ENCODE data around the gene SLC39A11.

Gene SLC39A11

DNA sequence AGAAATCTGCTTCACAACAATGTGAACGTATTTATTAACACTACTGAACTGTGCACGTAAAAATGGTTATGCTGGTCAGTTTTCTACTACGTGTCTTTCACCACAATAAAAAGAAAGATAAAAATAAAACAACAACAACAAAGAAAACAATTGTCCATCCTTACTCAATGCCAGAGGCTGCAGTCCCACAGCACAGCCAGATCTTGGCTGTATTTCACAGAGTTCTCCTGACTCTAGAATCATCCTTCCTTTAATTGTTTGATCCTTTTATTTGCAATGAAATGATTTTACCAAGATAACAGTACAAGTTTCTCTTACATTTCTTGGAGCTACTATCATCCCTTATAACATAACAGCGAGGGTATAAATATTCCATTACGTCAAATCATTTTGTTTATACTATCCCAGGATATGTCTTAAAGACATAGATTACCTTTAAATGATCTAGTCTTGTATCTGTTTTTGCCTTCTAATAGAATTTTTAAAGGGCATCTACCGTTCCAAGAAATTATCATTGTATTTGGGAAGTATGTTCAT lies 103.3 kb downstream of the SLC39A11 start:
- Histone ChIP-seq H3K27me3 (ENCODE audit: insufficient read depth, poor library complexity, severe bottlenecking) (no peaks in the 10 kb centered on the region), H3K27ac (replicated peaks) (no peak overlapping the region), H3K4me3 (replicated peaks; ENCODE audit: insufficient read depth, low read length) (no peak overlapping the region)
- no peak for DNase-seq (ENCODE audit: low read depth in 1 of 2, low spot score in 1 of 2)
- TF ChIP-seq, protein P1, sequence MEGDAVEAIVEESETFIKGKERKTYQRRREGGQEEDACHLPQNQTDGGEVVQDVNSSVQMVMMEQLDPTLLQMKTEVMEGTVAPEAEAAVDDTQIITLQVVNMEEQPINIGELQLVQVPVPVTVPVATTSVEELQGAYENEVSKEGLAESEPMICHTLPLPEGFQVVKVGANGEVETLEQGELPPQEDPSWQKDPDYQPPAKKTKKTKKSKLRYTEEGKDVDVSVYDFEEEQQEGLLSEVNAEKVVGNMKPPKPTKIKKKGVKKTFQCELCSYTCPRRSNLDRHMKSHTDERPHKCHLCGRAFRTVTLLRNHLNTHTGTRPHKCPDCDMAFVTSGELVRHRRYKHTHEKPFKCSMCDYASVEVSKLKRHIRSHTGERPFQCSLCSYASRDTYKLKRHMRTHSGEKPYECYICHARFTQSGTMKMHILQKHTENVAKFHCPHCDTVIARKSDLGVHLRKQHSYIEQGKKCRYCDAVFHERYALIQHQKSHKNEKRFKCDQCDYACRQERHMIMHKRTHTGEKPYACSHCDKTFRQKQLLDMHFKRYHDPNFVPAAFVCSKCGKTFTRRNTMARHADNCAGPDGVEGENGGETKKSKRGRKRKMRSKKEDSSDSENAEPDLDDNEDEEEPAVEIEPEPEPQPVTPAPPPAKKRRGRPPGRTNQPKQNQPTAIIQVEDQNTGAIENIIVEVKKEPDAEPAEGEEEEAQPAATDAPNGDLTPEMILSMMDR (IDR thresholded peaks at IDR 0.05; ENCODE audit: insufficient read depth, low read length), result no peak
- TF ChIP-seq POLR2AphosphoS5 (IDR thresholded peaks at IDR 0.05; ENCODE audit: low read depth), result no peak

DNA sequence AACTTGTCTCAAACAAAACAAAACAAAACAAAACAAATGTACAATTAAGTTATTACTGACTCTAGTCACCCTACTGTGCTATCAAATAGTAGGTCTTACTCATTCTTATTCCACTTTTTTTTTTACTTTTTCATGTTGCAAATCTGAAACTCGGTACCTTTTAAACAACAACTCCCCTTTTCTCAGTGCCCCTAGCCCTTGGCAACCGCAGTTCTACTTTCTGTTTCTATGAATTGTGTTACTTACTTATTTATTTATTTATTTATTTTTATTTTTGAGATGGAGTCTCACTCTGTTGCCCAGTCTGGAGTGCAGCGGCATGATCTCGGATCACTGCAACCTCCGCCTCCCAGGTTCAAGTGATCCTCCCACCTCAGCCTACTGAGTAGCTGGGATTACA lies 104.0 kb downstream of the SLC39A11 start:
- Histone ChIP-seq H3K4me3 (replicated peaks; ENCODE audit: insufficient read depth, low read length) (no peak overlapping the region), H3K27me3 (ENCODE audit: insufficient read depth, poor library complexity, severe bottlenecking) (no peaks in the 10 kb centered on the region), H3K27ac (replicated peaks) (no peak overlapping the region)
- TF ChIP-seq, protein P2, sequence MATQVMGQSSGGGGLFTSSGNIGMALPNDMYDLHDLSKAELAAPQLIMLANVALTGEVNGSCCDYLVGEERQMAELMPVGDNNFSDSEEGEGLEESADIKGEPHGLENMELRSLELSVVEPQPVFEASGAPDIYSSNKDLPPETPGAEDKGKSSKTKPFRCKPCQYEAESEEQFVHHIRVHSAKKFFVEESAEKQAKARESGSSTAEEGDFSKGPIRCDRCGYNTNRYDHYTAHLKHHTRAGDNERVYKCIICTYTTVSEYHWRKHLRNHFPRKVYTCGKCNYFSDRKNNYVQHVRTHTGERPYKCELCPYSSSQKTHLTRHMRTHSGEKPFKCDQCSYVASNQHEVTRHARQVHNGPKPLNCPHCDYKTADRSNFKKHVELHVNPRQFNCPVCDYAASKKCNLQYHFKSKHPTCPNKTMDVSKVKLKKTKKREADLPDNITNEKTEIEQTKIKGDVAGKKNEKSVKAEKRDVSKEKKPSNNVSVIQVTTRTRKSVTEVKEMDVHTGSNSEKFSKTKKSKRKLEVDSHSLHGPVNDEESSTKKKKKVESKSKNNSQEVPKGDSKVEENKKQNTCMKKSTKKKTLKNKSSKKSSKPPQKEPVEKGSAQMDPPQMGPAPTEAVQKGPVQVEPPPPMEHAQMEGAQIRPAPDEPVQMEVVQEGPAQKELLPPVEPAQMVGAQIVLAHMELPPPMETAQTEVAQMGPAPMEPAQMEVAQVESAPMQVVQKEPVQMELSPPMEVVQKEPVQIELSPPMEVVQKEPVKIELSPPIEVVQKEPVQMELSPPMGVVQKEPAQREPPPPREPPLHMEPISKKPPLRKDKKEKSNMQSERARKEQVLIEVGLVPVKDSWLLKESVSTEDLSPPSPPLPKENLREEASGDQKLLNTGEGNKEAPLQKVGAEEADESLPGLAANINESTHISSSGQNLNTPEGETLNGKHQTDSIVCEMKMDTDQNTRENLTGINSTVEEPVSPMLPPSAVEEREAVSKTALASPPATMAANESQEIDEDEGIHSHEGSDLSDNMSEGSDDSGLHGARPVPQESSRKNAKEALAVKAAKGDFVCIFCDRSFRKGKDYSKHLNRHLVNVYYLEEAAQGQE (IDR thresholded peaks at IDR 0.05; ENCODE audit: insufficient replicate concordance, low read depth), result no peak
- TF ChIP-seq GABPA (IDR thresholded peaks at IDR 0.05; ENCODE audit: low read depth) (no peak), POLR2AphosphoS5 (IDR thresholded peaks at IDR 0.05; ENCODE audit: low read depth) (no peak), SPI1 (IDR thresholded peaks at IDR 0.05; ENCODE audit: borderline replicate concordance, low read depth) (no peak)
- TF ChIP-seq, protein P1 (IDR thresholded peaks at IDR 0.05; ENCODE audit: insufficient read depth, low read length), result no peak
- no peak for DNase-seq (ENCODE audit: low read depth in 1 of 2, low spot score in 1 of 2)

DNA sequence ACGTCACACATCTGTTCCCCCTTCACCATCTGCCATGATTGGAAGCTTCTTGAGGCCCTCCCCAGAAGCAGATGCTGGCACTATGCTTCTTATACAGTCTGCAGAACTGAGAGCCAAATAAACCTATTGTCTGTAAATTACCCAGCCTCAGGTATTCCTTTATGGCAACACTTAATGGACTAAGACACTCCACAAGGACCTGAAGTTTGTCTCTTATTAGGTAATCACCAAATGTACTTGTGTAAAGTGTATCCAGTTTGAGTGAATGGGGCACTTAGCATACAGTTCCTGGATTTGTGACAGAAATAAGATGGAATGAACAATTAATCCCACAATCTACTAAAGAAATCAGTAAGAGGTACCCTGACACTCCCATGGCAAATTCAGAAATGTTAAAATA lies 105.3 kb downstream of the SLC39A11 start:
- TF ChIP-seq, protein P2 (IDR thresholded peaks at IDR 0.05; ENCODE audit: insufficient replicate concordance, low read depth), result no peak
- no peak for TF ChIP-seq POLR2AphosphoS5 (IDR thresholded peaks at IDR 0.05; ENCODE audit: low read depth)
- TF ChIP-seq, protein P1 (IDR thresholded peaks at IDR 0.05; ENCODE audit: insufficient read depth, low read length), result no peak
- TF ChIP-seq SPI1 (IDR thresholded peaks at IDR 0.05; ENCODE audit: borderline replicate concordance, low read depth), result no peak
- TF ChIP-seq GABPA (IDR thresholded peaks at IDR 0.05; ENCODE audit: low read depth), result no peak

More for the DNA sequence above, 105.3 kb downstream of the SLC39A11 start:
- no peak for DNase-seq (ENCODE audit: low read depth in 1 of 2, low spot score in 1 of 2)
- Histone ChIP-seq H3K27me3 (ENCODE audit: insufficient read depth, poor library complexity, severe bottlenecking) (no peaks in the 10 kb centered on the region), H3K4me3 (replicated peaks; ENCODE audit: insufficient read depth, low read length) (no peak overlapping the region), H3K27ac (replicated peaks) (no peak overlapping the region)

All from HL-60 (cell line).